ENCODE data around the gene AGGF1. TPM values are rescaled to one million over a fixed set of nuclear protein-coding genes. Genes with fewer than 3 reads are reported as not detected.
A peak's percentile ranks its signal among the peaks of the same experiment; 100 is the strongest.

The AGGF1 gene
- total RNA-seq, 1 donor from 2014 or later = 20.4 TPM

DNA sequence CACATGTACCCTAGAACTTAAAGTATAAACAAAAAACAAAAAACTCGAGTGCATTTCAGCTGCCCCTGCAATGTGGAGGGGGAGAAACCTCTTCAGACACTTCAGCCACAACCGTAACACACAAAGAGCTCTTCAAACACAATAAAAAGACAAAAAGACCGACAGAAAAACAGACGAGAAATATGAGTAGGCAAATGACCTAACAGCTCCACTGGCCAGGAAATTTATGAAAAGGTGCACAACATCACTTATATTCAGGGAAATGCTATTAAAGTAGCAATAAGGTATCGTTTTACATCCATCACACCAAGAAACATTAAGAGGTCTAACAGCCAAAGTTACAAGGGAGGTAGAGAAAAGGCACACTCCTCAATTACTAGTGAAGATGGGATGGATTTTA, 50.7 kb downstream of the AGGF1 start:
- H3K9me3 ChIP-seq = no peaks in the 10 kb centered on the region
- intact Hi-C loops (cut with DNase I) = no loop called here
- H3K36me3 ChIP-seq = no peaks in the 10 kb centered on the region
- no peak overlapping the region for H3K27ac ChIP-seq
- ATAC-seq = no peak
- no peaks in the 10 kb centered on the region for H3K27me3 ChIP-seq (ENCODE audit: low read depth)
- no peak overlapping the region for H3K4me3 ChIP-seq
- DNase-seq = no peak
- TF ChIP-seq, protein P1, sequence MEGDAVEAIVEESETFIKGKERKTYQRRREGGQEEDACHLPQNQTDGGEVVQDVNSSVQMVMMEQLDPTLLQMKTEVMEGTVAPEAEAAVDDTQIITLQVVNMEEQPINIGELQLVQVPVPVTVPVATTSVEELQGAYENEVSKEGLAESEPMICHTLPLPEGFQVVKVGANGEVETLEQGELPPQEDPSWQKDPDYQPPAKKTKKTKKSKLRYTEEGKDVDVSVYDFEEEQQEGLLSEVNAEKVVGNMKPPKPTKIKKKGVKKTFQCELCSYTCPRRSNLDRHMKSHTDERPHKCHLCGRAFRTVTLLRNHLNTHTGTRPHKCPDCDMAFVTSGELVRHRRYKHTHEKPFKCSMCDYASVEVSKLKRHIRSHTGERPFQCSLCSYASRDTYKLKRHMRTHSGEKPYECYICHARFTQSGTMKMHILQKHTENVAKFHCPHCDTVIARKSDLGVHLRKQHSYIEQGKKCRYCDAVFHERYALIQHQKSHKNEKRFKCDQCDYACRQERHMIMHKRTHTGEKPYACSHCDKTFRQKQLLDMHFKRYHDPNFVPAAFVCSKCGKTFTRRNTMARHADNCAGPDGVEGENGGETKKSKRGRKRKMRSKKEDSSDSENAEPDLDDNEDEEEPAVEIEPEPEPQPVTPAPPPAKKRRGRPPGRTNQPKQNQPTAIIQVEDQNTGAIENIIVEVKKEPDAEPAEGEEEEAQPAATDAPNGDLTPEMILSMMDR (IDR thresholded peaks at IDR 0.05) = no peak
- H3K4me1 ChIP-seq = peaks cover 9% of the 10 kb centered on the region

DNA sequence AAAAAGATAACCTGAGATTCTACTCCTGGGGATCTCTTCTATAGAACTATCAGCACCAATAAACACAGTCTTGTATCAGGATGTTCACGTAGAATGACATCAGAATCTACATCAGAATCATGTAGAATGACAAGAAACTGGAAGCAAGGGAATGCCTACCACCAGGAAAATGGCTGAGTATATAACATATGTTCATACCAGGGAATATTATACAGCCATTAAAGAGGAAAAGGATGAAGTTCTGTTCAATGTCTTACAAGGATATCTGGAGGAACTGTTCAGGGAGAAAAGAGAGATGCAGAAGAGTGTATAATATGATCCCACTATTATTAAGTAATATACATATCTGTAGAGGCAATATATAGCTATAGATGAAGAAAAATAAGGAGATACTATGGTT, 52.1 kb downstream of the AGGF1 start:
- intact Hi-C loops (cut with DNase I) = no loop called here
- ATAC-seq = no peak
- H3K4me3 ChIP-seq = no peak overlapping the region
- no peaks in the 10 kb centered on the region for H3K36me3 ChIP-seq
- TF ChIP-seq, protein P1 (IDR thresholded peaks at IDR 0.05) = no peak
- no peak for DNase-seq
- H3K27me3 ChIP-seq (ENCODE audit: low read depth) = no peaks in the 10 kb centered on the region
- peaks cover 13% of the 10 kb centered on the region for H3K4me1 ChIP-seq
- no peak overlapping the region for H3K27ac ChIP-seq
- no peaks in the 10 kb centered on the region for H3K9me3 ChIP-seq

DNA sequence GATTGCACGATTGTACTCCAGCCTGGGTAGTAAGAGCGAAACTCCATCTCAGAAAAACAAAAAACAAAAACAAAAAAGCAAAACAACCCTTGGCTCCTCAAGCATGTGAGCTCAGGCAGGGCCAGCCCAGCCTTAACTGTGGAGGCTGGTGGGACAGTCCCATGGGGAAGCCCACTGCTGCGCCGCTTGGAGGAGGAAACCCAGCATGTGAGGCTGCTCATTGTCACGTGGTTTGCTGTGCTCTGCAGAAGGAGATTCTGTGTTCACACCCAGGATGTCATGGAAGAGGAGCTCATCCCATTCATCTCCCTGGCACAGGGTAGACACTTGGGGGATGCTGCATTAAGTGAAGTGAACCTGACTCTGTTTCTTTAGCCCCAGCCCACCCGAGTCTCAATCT, 52.9 kb downstream of the AGGF1 start:
- DNase-seq = no peak
- peaks cover 17% of the 10 kb centered on the region for H3K4me1 ChIP-seq
- no peak overlapping the region for H3K27ac ChIP-seq
- TF ChIP-seq, protein P1 (IDR thresholded peaks at IDR 0.05) = no peak
- no peaks in the 10 kb centered on the region for H3K9me3 ChIP-seq
- ATAC-seq = no peak
- H3K4me3 ChIP-seq = no peak overlapping the region
- intact Hi-C loops (cut with DNase I) = no loop called here
- no peaks in the 10 kb centered on the region for H3K27me3 ChIP-seq (ENCODE audit: low read depth)
- H3K36me3 ChIP-seq = no peaks in the 10 kb centered on the region

DNA sequence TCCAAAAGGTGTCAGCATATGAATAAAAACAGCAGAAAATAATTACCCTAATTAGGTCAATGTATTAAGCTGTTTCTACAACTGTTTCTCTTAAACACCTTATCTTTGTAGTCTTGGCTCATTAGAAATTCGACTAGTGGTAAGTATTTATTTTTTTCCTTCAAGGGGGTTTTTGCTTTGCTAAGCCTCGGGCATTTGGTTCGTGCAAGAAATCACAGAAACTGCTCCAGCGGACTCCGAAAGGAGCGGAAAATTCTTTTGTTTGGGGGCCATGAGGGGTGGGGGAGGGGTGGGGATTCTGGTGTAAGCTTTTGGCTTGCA, 56.1 kb downstream of the AGGF1 start:
- Histone ChIP-seq H3K4me1 (peaks cover 17% of the 10 kb centered on the region), H3K27me3 (ENCODE audit: low read depth) (no peaks in the 10 kb centered on the region), H3K4me3 (peak overlapping the region; percentile 85), H3K27ac (peak overlapping the region; percentile 94), H3K36me3 (no peaks in the 10 kb centered on the region), H3K9me3 (no peaks in the 10 kb centered on the region)
- DNase-seq (no peak), ATAC-seq (no peak)
- intact Hi-C loops (cut with DNase I) = no loop called here
- TF ChIP-seq, protein P1 (IDR thresholded peaks at IDR 0.05) = no peak

DNA sequence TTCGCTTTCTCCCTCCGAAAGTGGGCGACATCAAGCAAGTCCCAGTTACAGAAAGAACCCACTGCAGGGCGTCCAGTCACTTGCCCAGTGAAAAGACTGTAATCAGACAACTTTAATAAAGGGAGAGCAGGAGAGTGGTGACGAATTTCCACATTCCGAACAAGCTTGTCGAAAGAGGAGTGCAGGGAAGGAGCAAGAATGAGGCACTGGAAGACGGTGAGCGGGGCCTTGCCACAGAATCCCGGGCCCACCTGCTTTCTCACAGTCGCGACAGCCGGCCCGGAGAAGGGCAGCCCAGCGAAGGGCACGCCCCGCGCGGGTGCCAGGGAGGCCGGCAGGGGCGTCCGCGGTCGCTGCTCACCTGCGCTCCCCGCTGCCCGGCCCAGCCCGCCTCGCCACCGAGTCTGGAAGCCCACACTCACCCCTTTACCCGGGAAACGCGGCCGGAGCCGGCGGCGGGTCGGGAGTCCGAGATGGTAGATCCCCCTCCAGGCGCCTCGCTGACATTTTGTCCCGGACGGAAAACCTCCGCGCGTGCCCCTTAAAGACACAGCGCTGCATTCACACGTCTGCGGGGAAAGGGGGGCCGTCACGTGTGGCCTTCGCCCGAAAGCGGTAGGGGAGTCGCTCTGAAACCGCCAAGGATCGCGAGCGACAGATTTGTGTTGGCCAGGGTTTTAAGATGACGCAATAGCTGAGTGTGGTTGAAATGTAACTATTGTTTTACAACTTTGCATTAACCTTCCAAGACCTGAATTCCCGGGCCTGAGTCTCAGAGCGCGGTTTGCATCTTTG, 56.7 kb downstream of the AGGF1 start, which contains the start of gene ZBED3:
Gene ZBED3, minus strand, starts transcription at position 597 of the 795 bp plus-strand sequence. CDS start 9,407 bp downstream, outside the sequence.
- Histone ChIP-seq H3K4me1 (peaks cover 17% of the 10 kb centered on the region), H3K9me3 (no peaks in the 10 kb centered on the region), H3K4me3 (peak within 1 kb of the TSS; percentile 85), H3K27me3 (ENCODE audit: low read depth) (no peaks in the 10 kb centered on the region), H3K36me3 (no peaks in the 10 kb centered on the region), H3K27ac (peak within 1 kb of the TSS; percentile 94)
- intact Hi-C loops (cut with DNase I) = no loop called here
- ATAC-seq (peak; percentile 88 to 90), DNase-seq (peak; percentile 86)
- TF ChIP-seq, protein P1 (IDR thresholded peaks at IDR 0.05) = no peak

All from lower lobe of right lung (tissue), 2 donors.